H1 (cell line): ENCODE data around the gene CAMTA1.

Experiments used
- FOSL1 ChIP-seq: IDR thresholded peaks from 2 replicates; pipeline ENCODE4 v1.6.1; 2011; ENCODE audit warnings: mild to moderate bottlenecking, low read depth, low read length, moderate library complexity; ENCODE audit not compliant: insufficient read depth
- JUN ChIP-seq: IDR thresholded peaks from 2 replicates; pipeline ENCODE4 v1.6.1; 2011; ENCODE audit warnings: low read depth, mild to moderate bottlenecking, improper control_type of control experiment, low read length

DNA sequence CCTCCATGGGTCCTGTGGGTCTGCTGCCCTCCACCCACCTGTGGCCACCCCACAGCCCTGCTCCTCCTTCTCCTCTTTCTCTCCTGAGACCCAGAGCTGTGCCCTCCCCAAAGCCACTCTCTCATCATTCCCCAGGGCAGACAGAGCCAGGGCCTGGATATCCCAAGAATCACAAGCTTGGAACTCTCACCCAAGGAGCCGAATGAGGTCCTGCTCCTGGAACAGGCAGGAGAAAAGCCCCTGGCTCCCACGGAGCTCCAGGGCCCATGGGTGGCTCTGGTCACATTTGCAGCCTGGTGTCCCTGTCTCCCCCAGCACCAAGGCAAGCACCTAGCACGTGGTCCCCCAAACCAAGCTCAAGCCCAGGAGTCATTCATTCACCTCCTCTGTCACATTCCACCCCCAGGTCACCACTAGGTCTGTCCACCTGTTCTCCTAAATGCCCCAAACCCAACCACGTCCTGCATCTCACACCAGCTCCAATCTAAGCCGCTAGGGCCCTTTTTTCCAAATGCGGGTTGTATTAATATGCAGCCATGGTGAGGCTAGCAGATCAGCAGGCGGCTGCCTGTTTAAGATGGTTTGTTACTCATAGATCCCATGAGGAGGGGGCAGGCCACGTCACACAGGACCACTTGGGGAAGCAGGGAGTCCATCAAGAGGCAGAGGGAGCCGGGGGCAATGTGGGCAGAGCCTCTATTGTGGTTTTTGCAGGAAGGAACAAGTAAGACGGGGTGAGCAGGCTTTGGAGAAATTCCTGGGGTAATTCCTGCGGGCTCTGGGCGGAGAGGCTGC is 770.3 kb downstream of the CAMTA1 start:
- TF ChIP-seq JUN (no peak), FOSL1 (no peak)
